Progenitor cell of endocrine pancreas (in vitro differentiated cells): ENCODE data around the gene SPAG16. TPM values are rescaled to one million over a fixed set of nuclear protein-coding genes. Genes with fewer than 3 reads are reported as not detected.

Experiments used
- DNase-seq: peaks from one replicate; pipeline ENCODE4 v3.0.0; 2021; ENCODE audit warnings: low spot score; ENCODE audit not compliant: unreplicated experiment
- H3K27ac Mint-ChIP-seq: 2 replicates; pipeline ENCODE4 v1.8.0; 2021; ENCODE audit warnings: mild to moderate bottlenecking, moderate library complexity, mixed read lengths
- H3K27me3 Mint-ChIP-seq: 2 replicates; pipeline ENCODE4 v1.8.0; 2021; ENCODE audit warnings: mixed read lengths
- H3K36me3 Mint-ChIP-seq: 2 replicates; pipeline ENCODE4 v1.8.0; 2022; ENCODE audit warnings: mixed read lengths; ENCODE audit not compliant: insufficient read depth
- H3K4me1 Mint-ChIP-seq: 2 replicates; pipeline ENCODE4 v1.8.0; 2021; ENCODE audit warnings: low read depth, mixed read lengths
- H3K4me3 Mint-ChIP-seq: 2 replicates; pipeline ENCODE4 v1.8.0; 2021; ENCODE audit warnings: low read depth, mild to moderate bottlenecking, moderate library complexity, mixed read lengths
- H3K9me3 Mint-ChIP-seq: 2 replicates; pipeline ENCODE4 v1.8.0; 2021; ENCODE audit warnings: low read depth, mixed read lengths
- CTCF ChIP-seq: fragments of 200-600 bp; sonication (generic); IDR thresholded peaks from one replicate; pipeline ENCODE4 v1.5.0; 2021; ENCODE audit warnings: antibody characterized with exemption, mild to moderate bottlenecking; ENCODE audit not compliant: unreplicated experiment
- total RNA-seq: library from RNA; stranded (reverse); gene quantifications from 2 replicates; pipeline ENCODE4 v1.2.1, GENCODE V29; 2021

SPAG16 gene
- total RNA-seq, 1 donor from 2014 or later: 52.8 TPM

- H3K9me3 Mint-ChIP-seq: peaks cover 2% of the 10 kb centered on the region
- peak overlapping the region; percentile 6 for H3K27ac Mint-ChIP-seq
- no peak for DNase-seq
- H3K4me3 Mint-ChIP-seq: no peak overlapping the region
- H3K36me3 Mint-ChIP-seq: no peaks in the 10 kb centered on the region
- no peak for TF ChIP-seq CTCF
- no peaks in the 10 kb centered on the region for H3K27me3 Mint-ChIP-seq
- peaks cover 8% of the 10 kb centered on the region for H3K4me1 Mint-ChIP-seq
These were observed 467.2 kb downstream of the SPAG16 start for GRCh38 chr2:213751446-213751845.

- Mint-ChIP-seq H3K27ac (no peak overlapping the region), H3K9me3 (peaks cover under 1% of the 10 kb centered on the region), H3K4me3 (no peak overlapping the region)
These were observed 468.3 kb downstream of the SPAG16 start for GRCh38 chr2:213752575-213752974.

GRCh38 chr2:213757525-213757924, 473.3 kb downstream of the SPAG16 start:
- no peak overlapping the region for H3K4me3 Mint-ChIP-seq
- no peak for TF ChIP-seq CTCF
- no peak overlapping the region for H3K27ac Mint-ChIP-seq
- no peaks in the 10 kb centered on the region for H3K36me3 Mint-ChIP-seq
- H3K4me1 Mint-ChIP-seq: peaks cover under 1% of the 10 kb centered on the region
- no peaks in the 10 kb centered on the region for H3K9me3 Mint-ChIP-seq
- H3K27me3 Mint-ChIP-seq: no peaks in the 10 kb centered on the region
- no peak for DNase-seq

More at GRCh38 chr2:213752575-213752974, 468.3 kb downstream of the SPAG16 start:
- DNase-seq: no peak
- Mint-ChIP-seq H3K36me3 (no peaks in the 10 kb centered on the region), H3K27me3 (no peaks in the 10 kb centered on the region), H3K4me1 (peaks cover 8% of the 10 kb centered on the region)
- TF ChIP-seq CTCF: no peak

- Mint-ChIP-seq H3K4me3 (no peak overlapping the region), H3K27ac (no peak overlapping the region), H3K36me3 (no peaks in the 10 kb centered on the region), H3K9me3 (no peaks in the 10 kb centered on the region), H3K27me3 (no peaks in the 10 kb centered on the region), H3K4me1 (peaks cover 11% of the 10 kb centered on the region)
- no peak for DNase-seq
- TF ChIP-seq CTCF: no peak
These were observed 479.1 kb downstream of the SPAG16 start for GRCh38 chr2:213763354-213763753.

GRCh38 chr2:213763963-213764362, 479.7 kb downstream of the SPAG16 start:
- Mint-ChIP-seq H3K9me3 (no peaks in the 10 kb centered on the region), H3K27me3 (no peaks in the 10 kb centered on the region), H3K4me1 (peaks cover 11% of the 10 kb centered on the region), H3K4me3 (no peak overlapping the region), H3K27ac (no peak overlapping the region), H3K36me3 (no peaks in the 10 kb centered on the region)
- no peak for DNase-seq
- no peak for TF ChIP-seq CTCF
